Measurements from ENCODE around the gene TMEM52. TPM values are rescaled to one million over a fixed set of nuclear protein-coding genes. Genes with fewer than 3 reads are reported as not detected.

Gene TMEM52
- total and polyA plus RNA-seq, 2 of the 13 experiments (the other 11 are each of a cell fraction or from before 2014, with no cell fraction given) = 13.2 to 18.7 TPM

DNA sequence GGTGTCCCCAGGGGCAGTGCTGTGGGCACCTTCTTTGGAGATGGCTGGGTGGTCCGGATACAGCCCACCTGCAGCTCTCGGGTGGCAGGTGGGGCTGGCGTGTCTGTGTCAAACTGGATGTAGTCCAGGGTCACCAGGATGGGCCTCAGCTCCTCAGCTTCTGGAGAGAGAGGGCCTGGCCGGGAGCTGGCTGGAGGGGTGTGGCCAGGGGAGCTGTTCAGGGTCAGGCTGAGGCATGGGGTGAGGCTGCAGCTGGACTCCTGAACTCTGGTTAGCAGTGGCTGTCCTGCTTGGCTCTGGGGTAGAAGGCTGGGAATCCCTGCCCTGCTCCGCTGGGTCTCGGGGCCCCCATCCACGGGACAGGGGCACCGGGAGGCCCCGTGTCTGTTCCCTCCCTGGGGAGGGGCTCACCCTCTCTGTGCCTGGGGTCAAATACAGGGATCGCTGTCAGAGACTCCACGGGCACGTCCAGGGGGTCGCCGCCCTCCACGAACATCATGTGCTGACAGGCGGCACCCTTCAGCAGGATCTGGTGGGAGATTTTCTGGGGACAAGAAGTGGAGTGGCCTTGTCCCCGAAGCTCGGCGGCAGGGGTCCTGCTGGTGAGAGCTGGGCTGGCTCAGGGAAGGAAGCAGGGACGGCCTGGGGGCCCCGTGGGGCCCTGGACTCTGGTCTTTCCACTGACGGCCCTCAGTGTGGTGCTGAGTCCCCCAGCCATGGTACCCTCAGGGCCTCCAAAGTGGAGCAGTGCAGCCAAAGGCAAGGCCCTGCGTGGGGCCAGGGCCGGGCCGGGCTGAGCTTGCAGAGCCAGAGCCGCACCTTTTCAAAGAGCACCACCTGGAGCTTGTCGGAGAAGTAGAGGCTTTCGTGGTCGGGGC, 4.1 kb upstream of the TMEM52 start (continued):
- TF ChIP-seq ERF (CRISPR knock-in tag; IDR thresholded peaks at IDR 0.05) (peak; percentile 41; the same call in 1 of the 2 replicates), ZNF557 (CRISPR knock-in tag; IDR thresholded peaks at IDR 0.05) (no peak), ZSCAN31 (CRISPR knock-in tag; IDR thresholded peaks at IDR 0.05; ENCODE audit: low read depth) (no peak), HMGA1 (CRISPR knock-in tag; conservative IDR thresholded peaks at IDR 0.05) (no peak), SCMH1 (CRISPR knock-in tag; IDR thresholded peaks at IDR 0.05; ENCODE audit: borderline replicate concordance) (no peak), ZNF841 (CRISPR knock-in tag; IDR thresholded peaks at IDR 0.05; ENCODE audit: borderline replicate concordance) (no peak), ZNF574 (CRISPR knock-in tag; IDR thresholded peaks at IDR 0.05) (peak; percentile 28; the same call in 1 of the 2 replicates), ZNF687 (CRISPR knock-in tag; IDR thresholded peaks at IDR 0.05) (peak; percentile 92), NR2F6 (IDR thresholded peaks at IDR 0.05) (peak; percentile 50), NR2F6 (CRISPR knock-in tag; IDR thresholded peaks at IDR 0.05) (peak; percentile 81), USF2 (IDR thresholded peaks at IDR 0.05; ENCODE audit: low read depth, low read length) (no peak), USF2 (CRISPR knock-in tag; IDR thresholded peaks at IDR 0.05; ENCODE audit: borderline replicate concordance) (no peak), FOXC1 (CRISPR knock-in tag; IDR thresholded peaks at IDR 0.05; ENCODE audit: borderline replicate concordance) (peak; percentile 69; the same call in 1 of the 2 replicates), ZNF317 (CRISPR knock-in tag; IDR thresholded peaks at IDR 0.05) (0 out of 2 replicates have a peak, but pooled peaks have one; percentile 33)
- TF ChIP-seq, protein P1, sequence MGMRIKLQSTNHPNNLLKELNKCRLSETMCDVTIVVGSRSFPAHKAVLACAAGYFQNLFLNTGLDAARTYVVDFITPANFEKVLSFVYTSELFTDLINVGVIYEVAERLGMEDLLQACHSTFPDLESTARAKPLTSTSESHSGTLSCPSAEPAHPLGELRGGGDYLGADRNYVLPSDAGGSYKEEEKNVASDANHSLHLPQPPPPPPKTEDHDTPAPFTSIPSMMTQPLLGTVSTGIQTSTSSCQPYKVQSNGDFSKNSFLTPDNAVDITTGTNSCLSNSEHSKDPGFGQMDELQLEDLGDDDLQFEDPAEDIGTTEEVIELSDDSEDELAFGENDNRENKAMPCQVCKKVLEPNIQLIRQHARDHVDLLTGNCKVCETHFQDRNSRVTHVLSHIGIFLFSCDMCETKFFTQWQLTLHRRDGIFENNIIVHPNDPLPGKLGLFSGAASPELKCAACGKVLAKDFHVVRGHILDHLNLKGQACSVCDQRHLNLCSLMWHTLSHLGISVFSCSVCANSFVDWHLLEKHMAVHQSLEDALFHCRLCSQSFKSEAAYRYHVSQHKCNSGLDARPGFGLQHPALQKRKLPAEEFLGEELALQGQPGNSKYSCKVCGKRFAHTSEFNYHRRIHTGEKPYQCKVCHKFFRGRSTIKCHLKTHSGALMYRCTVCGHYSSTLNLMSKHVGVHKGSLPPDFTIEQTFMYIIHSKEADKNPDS (CRISPR knock-in tag; IDR thresholded peaks at IDR 0.05) = peak; percentile 86; the same call in 1 of the 2 replicates
- TF ChIP-seq, protein P2, sequence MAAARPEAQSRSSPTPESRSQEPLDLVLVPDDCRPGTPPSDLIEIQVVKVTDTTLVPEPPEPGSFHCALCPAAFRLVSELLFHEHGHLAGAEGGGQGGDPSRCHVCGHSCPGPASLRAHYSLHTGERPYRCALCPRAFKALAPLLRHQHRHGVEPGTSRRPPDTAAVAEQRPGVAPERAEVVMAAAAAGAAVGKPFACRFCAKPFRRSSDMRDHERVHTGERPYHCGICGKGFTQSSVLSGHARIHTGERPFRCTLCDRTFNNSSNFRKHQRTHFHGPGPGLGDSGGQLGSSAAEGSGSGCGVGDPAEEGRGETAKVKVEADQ (CRISPR knock-in tag; IDR thresholded peaks at IDR 0.05; ENCODE audit: borderline replicate concordance) = no peak
